ENCODE data around the gene FAM170A. TPM values are rescaled to one million over a fixed set of nuclear protein-coding genes. Genes with fewer than 3 reads are reported as not detected.

Gene FAM170A
- polyA plus RNA-seq = not detected

GRCh38 chr5:119629339-119629738, at the start of gene FAM170A:
TSS of gene FAM170A (plus strand) at chr5:119629558. CDS start at chr5:119629769, 211 bp downstream.
- no peak within 1 kb of the TSS for H3K27ac ChIP-seq (ENCODE audit: low read depth, low read length)
- WGBS, 3 donors = 86 to 89% (median 89%) methylated on average over 9 of the region's 9 CpGs

GRCh38 chr5:119582987-119583386, 46.4 kb upstream of the FAM170A start:
- WGBS, 3 donors = 38 to 62% (median 50%) methylated on average over 1 of the region's 1 CpG
- H3K27ac ChIP-seq (ENCODE audit: low read depth, low read length) = no peak overlapping the region

GRCh38 chr5:119583684-119584083, 45.7 kb upstream of the FAM170A start:
- 28 to 59% (median 59%) methylated on average over 3 of the region's 3 CpGs for WGBS, 3 donors
- no peak overlapping the region for H3K27ac ChIP-seq (ENCODE audit: low read depth, low read length)

- no peak overlapping the region for H3K27ac ChIP-seq (ENCODE audit: low read depth, low read length)
- 35 to 63% (median 42%) methylated on average over 1 of the region's 1 CpG for WGBS, 3 donors
Observed at GRCh38 chr5:119596046-119596445, 33.3 kb upstream of the FAM170A start.

GRCh38 chr5:119597728-119598298, 31.5 kb upstream of the FAM170A start:
- H3K27ac ChIP-seq (ENCODE audit: low read depth, low read length) = no peak overlapping the region
- WGBS, 3 donors = 69 to 75% (median 71%) methylated on average over 2 of the region's 2 CpGs

GRCh38 chr5:119613937-119614336, 15.4 kb upstream of the FAM170A start:
- H3K27ac ChIP-seq (ENCODE audit: low read depth, low read length) = no peak overlapping the region

GRCh38 chr5:119614838-119615237, 14.5 kb upstream of the FAM170A start:
- WGBS, 3 donors = 31 to 52% (median 42%) methylated on average over 2 of the region's 2 CpGs

GRCh38 chr5:119626086-119626485, 3.3 kb upstream of the FAM170A start:
- WGBS, 3 donors = 37 to 63% (median 60%) methylated on average over 2 of the region's 2 CpGs
- H3K27ac ChIP-seq (ENCODE audit: low read depth, low read length) = no peak overlapping the region

More at GRCh38 chr5:119614838-119615237, 14.5 kb upstream of the FAM170A start:
- no peak overlapping the region for H3K27ac ChIP-seq (ENCODE audit: low read depth, low read length)

GRCh38 chr5:119630752-119631440, 1.5 kb downstream of the FAM170A start:
- WGBS, 3 donors = 69 to 76% (median 72%) methylated on average over 9 of the region's 9 CpGs
- H3K27ac ChIP-seq (ENCODE audit: low read depth, low read length) = no peak overlapping the region

GRCh38 chr5:119631660-119632059, 2.3 kb downstream of the FAM170A start:
- no peak overlapping the region for H3K27ac ChIP-seq (ENCODE audit: low read depth, low read length)
- 87 to 95% (median 92%) methylated on average over 3 of the region's 3 CpGs for WGBS, 3 donors

GRCh38 chr5:119651486-119651885, 22.1 kb downstream of the FAM170A start:
- no peak overlapping the region for H3K27ac ChIP-seq (ENCODE audit: low read depth, low read length)

GRCh38 chr5:119655061-119655460, 25.7 kb downstream of the FAM170A start:
- WGBS, 3 donors = 58 to 95% (median 59%) methylated on average over 2 of the region's 2 CpGs
- no peak overlapping the region for H3K27ac ChIP-seq (ENCODE audit: low read depth, low read length)

- H3K27ac ChIP-seq (ENCODE audit: low read depth, low read length) = no peak overlapping the region
Observed at GRCh38 chr5:119656023-119656422, 26.7 kb downstream of the FAM170A start.

GRCh38 chr5:119666542-119666941, 37.2 kb downstream of the FAM170A start:
- no peak overlapping the region for H3K27ac ChIP-seq (ENCODE audit: low read depth, low read length)

GRCh38 chr5:119678351-119679028, 49.1 kb downstream of the FAM170A start:
- H3K27ac ChIP-seq (ENCODE audit: low read depth, low read length) = no peak overlapping the region
- 32 to 67% (median 66%) methylated on average over 8 of the region's 8 CpGs for WGBS, 3 donors

- no peak overlapping the region for H3K27ac ChIP-seq (ENCODE audit: low read depth, low read length)
- 84 to 95% (median 91%) methylated on average over 9 to 12 of the region's 12 CpGs for WGBS, 3 donors
Observed at GRCh38 chr5:119680080-119680479, 50.7 kb downstream of the FAM170A start.

- no peak overlapping the region for H3K27ac ChIP-seq (ENCODE audit: low read depth, low read length)
- 52 to 78% (median 58%) methylated on average over 2 of the region's 2 CpGs for WGBS, 3 donors
Observed at GRCh38 chr5:119681734-119682133, 52.4 kb downstream of the FAM170A start.

GRCh38 chr5:119682372-119682771, 53.0 kb downstream of the FAM170A start:
- WGBS, 3 donors = 73 to 90% (median 82%) methylated on average over 1 of the region's 1 CpG
- no peak overlapping the region for H3K27ac ChIP-seq (ENCODE audit: low read depth, low read length)
